GM19043 (cell line): ENCODE results near the gene AARS1.
"Not testable (repeated sequence)": the region's sequence is repeated elsewhere in the genome, so short reads cannot be mapped to it uniquely, and the experiment has no call there.

Experiments used
- ATAC-seq: cut with Tn5 transposase; IDR thresholded peaks from one replicate; pipeline ENCODE4 v1.9.1; 2021; ENCODE audit warnings: low read depth; ENCODE audit not compliant: unreplicated experiment

The AARS1 gene

GRCh38 chr16:70226024-70226423 is 63.3 kb downstream of the AARS1 start:
- ATAC-seq, result not testable (repeated sequence)

- ATAC-seq, result not testable (repeated sequence)
These were observed 63.9 kb downstream of the AARS1 start for GRCh38 chr16:70225430-70225829.

GRCh38 chr16:70224645-70225044 is 64.7 kb downstream of the AARS1 start:
- not testable (repeated sequence) for ATAC-seq

GRCh38 chr16:70223971-70224513 is 65.3 kb downstream of the AARS1 start:
- ATAC-seq, result not testable (repeated sequence)

- not testable (repeated sequence) for ATAC-seq
These were observed 66.1 kb downstream of the AARS1 start for GRCh38 chr16:70223216-70223615.

GRCh38 chr16:70222574-70222973 is 66.7 kb downstream of the AARS1 start:
- ATAC-seq, result not testable (repeated sequence)

- ATAC-seq, result not testable (repeated sequence)
These were observed 70.7 kb downstream of the AARS1 start for GRCh38 chr16:70218586-70218985.

- ATAC-seq, result not testable (repeated sequence)
These were observed 82.9 kb downstream of the AARS1 start for GRCh38 chr16:70206382-70206781.

GRCh38 chr16:70204668-70205405 is 84.5 kb downstream of the AARS1 start:
- not testable (repeated sequence) for ATAC-seq

GRCh38 chr16:70204010-70204409 is 85.3 kb downstream of the AARS1 start:
- not testable (repeated sequence) for ATAC-seq

- ATAC-seq, result not testable (repeated sequence)
These were observed 85.8 kb downstream of the AARS1 start for GRCh38 chr16:70203508-70203907.
